Activated T-helper 2 cell treated with anti-CD3 and anti-CD28 coated beads, Interferon-gamma antibody, Interleukin-2, Interleukin-4, amounts not matched to agents 10 μg/mL and 5 μg/mL and 100 μg/mL, durations not matched to agents 14 hours and 24 hours and 36 hours (primary cell): ENCODE results near the gene NONO. TPM values are rescaled to one million over a fixed set of nuclear protein-coding genes. Genes with fewer than 3 reads are reported as not detected.
"Not testable (repeated sequence)": the region's sequence is repeated elsewhere in the genome, so short reads cannot be mapped to it uniquely, and the experiment has no call there.

Source experiments
- DNase-seq: peaks from one replicate; pipeline ENCODE4 v3.0.0; 2021; ENCODE audit warnings: low spot score
- H3K27ac Mint-ChIP-seq: one replicate; pipeline ENCODE4 v1.8.0; 2021; ENCODE audit warnings: mixed read lengths
- H3K27me3 Mint-ChIP-seq: one replicate; pipeline ENCODE4 v1.8.0; 2021; ENCODE audit warnings: low read depth, mixed read lengths
- H3K36me3 Mint-ChIP-seq: one replicate; pipeline ENCODE4 v1.8.0; 2021; ENCODE audit warnings: low read depth, mixed read lengths
- H3K4me1 Mint-ChIP-seq: one replicate; pipeline ENCODE4 v1.8.0; 2021; ENCODE audit warnings: low read depth, mixed read lengths
- H3K4me3 Mint-ChIP-seq: one replicate; pipeline ENCODE4 v1.8.0; 2021; ENCODE audit warnings: low read depth, mild to moderate bottlenecking, moderate library complexity, mixed read lengths
- H3K9me3 Mint-ChIP-seq: one replicate; pipeline ENCODE4 v1.8.0; 2021; ENCODE audit warnings: mixed read lengths
- intact Hi-C: fragments of 100-400 bp; cut with micrococcal nuclease; formaldehyde crosslinking; loops from one replicate; pipeline ENCODE4 v1.15.1; 2023
- total RNA-seq: library from RNA; stranded (reverse); gene quantifications from 2 replicates; pipeline ENCODE4 v1.2.3, GENCODE V29; 2022

The NONO gene
- total RNA-seq, 1 donor from 2014 or later: 612 TPM

DNA sequence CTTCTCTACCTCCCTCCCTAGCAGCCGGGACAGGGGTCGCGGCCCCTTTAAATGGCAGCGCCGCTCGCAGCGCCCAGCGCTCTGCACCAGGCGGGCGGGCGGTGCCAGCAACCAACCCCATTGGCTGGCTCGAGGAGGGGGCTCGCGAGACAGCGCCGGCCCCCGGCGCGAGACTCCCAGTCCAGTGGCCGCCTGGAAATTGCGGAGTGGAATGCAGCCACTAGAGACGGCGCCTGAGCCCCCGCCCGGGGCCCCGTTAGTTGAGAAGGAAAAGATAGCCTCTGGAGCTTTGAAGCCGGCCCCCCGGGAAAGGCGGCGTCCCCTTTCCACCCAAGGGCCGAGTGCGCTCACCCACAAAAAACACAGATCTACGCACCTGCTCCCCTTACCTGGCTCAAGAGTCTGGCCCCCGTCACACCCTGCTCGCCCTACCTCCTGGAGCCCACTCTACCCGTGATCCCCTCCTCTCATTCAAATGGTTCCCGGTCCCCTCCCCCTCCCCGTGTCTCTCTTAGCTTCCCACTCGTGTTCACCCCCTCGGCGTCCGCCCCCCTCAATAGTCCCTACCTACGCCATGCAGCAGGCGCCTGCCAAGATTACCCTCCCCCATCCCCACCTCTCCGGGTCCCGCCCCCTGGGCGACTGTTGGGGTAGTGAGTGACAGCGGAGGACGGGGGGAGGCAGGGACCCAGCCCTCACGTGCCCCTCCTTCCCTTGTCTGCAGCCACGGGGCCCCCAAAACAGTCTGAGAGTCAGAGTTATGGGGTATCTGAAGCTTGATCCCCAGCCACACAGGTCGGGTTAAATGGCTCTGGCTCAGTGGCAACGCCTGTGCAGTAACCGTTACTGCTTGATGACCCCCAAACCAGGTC lies 29.1 kb upstream of the NONO start, which contains the start of gene ZMYM3:
Gene ZMYM3, minus strand, starts transcription at position 49 of the 872 bp plus-strand sequence. CDS start 885 bp downstream, outside the sequence.
- peaks cover 14% of the 10 kb centered on the region for H3K36me3 Mint-ChIP-seq
- no peaks in the 10 kb centered on the region for H3K9me3 Mint-ChIP-seq
- no peaks in the 10 kb centered on the region for H3K27me3 Mint-ChIP-seq
- peak; percentile 72 for DNase-seq
- H3K27ac Mint-ChIP-seq: peak within 1 kb of the TSS; percentile 93
- peak within 1 kb of the TSS; percentile 88 for H3K4me3 Mint-ChIP-seq
- intact Hi-C loops: loop anchor here (1.0 kb wide), 2 partner anchors 29 to 112 kb away; partner anchors contain the start of genes NONO and TAF1
- peaks cover 27% of the 10 kb centered on the region for H3K4me1 Mint-ChIP-seq

DNA sequence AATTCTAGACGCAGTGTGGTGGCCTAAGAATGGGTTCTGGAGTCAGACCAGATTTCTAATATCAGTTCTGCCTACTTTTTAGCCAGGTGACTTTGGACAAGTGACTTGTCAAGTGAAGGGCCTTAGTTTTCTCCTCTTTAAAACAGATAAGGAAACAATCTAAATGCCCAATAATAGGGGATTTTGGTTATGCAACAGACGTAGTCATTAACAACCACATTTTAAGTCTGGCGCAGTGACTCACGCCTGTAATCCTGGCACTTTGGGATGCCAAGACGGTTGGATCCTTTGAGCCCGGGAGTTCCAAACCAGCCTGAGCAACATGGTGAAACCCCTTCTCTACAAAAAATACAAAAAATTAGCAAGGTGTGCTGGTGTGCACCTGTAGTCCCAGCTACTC lies 27.4 kb upstream of the NONO start:
- DNase-seq: no peak
- no peaks in the 10 kb centered on the region for H3K9me3 Mint-ChIP-seq
- H3K4me3 Mint-ChIP-seq: peak overlapping the region; percentile 88
- intact Hi-C loops: no loop called here
- peaks cover 24% of the 10 kb centered on the region for H3K4me1 Mint-ChIP-seq
- peaks cover 4% of the 10 kb centered on the region for H3K36me3 Mint-ChIP-seq
- H3K27ac Mint-ChIP-seq: no peak overlapping the region
- H3K27me3 Mint-ChIP-seq: no peaks in the 10 kb centered on the region

DNA sequence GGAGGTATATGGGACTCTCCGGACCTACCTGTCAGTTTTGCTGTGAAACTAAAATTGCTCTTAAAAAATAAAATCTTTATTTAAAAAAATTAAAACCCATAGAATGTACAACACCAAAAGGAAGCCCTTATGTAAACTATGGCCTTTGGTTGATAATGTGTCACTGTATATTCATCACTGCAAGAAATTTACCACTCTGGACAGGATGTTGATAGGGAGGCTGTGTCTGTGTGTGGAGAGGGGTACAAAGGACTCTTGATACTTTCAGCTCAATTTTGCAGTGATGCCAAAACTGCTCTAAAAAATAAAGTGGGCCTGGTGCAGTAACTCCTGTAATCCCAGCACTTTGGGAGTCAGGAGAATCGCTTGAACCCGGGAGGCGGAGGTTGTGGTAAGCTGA lies 26.6 kb upstream of the NONO start:
- H3K27ac Mint-ChIP-seq: no peak overlapping the region
- no peaks in the 10 kb centered on the region for H3K27me3 Mint-ChIP-seq
- intact Hi-C loops: no loop called here
- H3K36me3 Mint-ChIP-seq: no peaks in the 10 kb centered on the region
- peaks cover 16% of the 10 kb centered on the region for H3K4me1 Mint-ChIP-seq
- no peak overlapping the region for H3K4me3 Mint-ChIP-seq
- no peaks in the 10 kb centered on the region for H3K9me3 Mint-ChIP-seq
- no peak for DNase-seq

DNA sequence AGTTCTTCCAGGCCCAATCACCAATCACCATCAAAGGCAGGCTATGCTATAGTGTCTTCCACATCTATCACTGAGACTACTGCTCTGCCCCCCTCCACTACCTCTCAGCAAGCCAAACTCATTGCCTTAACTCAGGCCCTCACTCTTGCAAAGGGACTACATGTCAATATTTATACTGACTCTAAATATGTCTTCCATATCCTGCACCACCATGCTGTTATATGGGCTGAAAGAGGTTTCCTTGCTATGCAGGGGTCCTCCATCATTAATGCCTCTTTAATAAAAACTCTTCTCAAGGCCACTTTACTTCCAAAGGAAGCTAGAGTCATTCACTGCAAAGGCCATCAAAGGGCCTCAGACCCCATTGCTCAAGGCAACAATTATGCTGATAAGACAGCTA lies 14.8 kb upstream of the NONO start:
- H3K4me3 Mint-ChIP-seq, DNase-seq, H3K36me3 Mint-ChIP-seq, H3K9me3 Mint-ChIP-seq, intact Hi-C loops, H3K27me3 Mint-ChIP-seq, H3K4me1 Mint-ChIP-seq, H3K27ac Mint-ChIP-seq: not testable (repeated sequence)

DNA sequence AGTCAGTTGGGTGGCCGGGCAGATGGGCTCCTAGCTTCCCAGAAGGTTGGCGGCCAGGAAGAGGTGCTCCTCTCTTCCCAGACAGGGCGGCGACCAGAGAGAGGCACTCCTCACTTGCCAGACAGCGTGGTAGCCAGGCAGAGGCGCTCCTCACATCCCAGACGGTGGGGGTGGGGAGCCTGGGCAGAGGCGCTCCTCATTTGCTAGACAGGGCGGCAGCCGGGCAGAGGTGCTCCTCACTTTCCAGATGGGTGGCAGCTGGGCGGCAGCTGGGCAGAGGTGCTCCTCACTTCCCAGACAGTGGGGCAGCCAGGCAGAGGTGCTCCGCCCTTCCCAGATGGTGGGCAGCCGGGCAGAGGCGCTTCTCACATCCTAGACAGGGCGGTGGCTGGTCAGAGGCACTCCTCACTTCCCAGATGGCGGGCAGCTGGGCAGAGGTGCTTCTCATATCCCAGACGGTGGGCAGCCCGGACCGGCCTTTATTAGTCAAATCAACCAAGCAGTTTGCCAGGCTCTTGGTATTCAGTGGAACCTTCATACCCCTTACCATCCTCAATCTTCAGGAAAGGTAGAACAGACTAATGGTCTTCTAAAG lies 13.5 kb upstream of the NONO start:
- intact Hi-C loops: no loop called here
- no peak overlapping the region for H3K27ac Mint-ChIP-seq
- no peak for DNase-seq
- no peak overlapping the region for H3K4me3 Mint-ChIP-seq
- no peaks in the 10 kb centered on the region for H3K27me3 Mint-ChIP-seq
- H3K9me3 Mint-ChIP-seq: no peaks in the 10 kb centered on the region
- H3K4me1 Mint-ChIP-seq: no peaks in the 10 kb centered on the region
- H3K36me3 Mint-ChIP-seq: no peaks in the 10 kb centered on the region

DNA sequence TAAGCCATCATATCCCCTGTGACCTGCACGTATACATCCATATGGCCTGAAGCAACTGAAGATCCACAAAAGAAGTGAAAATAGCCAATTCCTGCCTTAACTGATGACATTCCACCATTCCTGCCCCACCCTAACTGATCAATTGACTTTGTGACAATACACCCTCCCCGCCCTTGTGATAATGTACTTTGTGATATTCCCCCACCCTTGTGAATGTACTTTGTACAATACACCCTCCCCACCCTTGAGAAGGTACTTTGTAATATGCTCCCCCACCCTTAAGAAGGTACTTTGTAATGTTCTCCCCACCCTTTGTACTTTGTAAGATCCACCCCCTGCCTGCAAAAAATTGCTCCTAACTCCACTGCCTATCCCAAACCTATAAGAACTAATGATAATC lies 11.1 kb upstream of the NONO start:
- H3K4me3 Mint-ChIP-seq, DNase-seq, H3K4me1 Mint-ChIP-seq, H3K27ac Mint-ChIP-seq, H3K36me3 Mint-ChIP-seq, H3K9me3 Mint-ChIP-seq, intact Hi-C loops, H3K27me3 Mint-ChIP-seq: not testable (repeated sequence)

DNA sequence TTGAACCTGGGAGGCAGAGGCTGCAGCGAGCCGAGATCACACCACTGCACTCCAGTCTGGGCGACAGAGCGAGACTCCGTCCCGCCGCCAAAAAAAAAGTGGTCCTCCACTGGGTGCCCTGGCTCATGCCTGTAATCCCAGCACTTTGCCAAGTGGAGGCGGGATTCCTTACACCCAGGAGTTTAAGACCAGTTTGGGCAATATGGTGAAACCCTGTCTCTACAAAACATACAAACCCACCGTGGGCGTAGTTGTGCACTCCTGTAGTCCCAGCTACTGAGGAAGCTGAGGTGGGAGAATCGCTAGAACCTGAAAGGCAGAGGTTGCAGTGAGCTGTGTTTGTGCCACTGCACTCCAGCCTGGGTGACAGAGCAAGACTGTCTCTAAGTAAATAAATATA lies 2.1 kb upstream of the NONO start:
- Mint-ChIP-seq H3K4me1 (peaks cover 11% of the 10 kb centered on the region), H3K36me3 (peaks cover 25% of the 10 kb centered on the region)
- not testable (repeated sequence) for DNase-seq, H3K9me3 Mint-ChIP-seq, H3K27ac Mint-ChIP-seq, H3K27me3 Mint-ChIP-seq, H3K4me3 Mint-ChIP-seq
- intact Hi-C loops: loop anchor here (5.0 kb wide), 3 partner anchors 84 to 251 kb away; partner anchors contain the start of genes IL2RG and OGT

DNA sequence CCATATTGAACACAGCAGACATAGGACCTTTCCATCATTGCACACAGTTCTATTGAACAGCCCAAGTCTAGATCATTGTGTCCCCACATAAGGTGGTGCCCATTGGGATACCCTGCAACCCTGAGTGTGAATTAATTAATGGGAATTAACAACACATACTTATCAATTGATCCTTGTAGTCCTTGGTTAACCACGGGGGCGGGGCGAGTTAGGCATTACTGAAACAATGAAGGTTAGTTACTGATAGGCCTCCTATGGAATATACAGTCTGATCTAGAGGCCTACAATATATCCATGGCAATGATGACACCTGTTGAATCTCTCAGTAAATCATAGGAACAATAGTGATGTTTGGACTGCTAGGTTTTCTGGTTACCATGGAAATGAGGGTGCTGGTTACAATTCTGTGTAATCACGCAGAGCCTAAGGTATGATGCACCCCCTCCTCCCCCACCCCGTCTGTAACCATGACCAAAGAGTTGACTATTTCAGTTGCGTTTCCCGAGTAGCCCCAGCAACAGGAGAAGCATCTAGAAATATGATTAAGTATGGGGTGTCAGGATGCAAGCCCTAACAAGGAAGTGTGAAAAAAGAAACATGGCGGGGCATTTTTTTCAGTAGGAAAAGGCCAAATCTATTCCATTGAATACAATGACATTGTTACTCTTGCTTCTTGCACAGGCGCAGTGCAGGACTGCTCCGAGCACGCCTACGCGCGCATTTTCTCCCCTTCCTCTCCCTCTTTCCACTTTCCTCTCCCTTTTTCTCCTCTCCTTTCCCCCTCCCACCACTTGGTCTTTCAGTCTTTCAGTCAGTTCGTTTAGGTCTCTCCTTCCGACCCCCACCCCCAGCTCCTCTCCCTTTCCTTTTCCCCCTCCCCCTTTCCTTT lies 677 bp upstream of the NONO start:
- Mint-ChIP-seq H3K4me3 (peak overlapping the region; percentile 88), H3K9me3 (no peaks in the 10 kb centered on the region), H3K27ac (peak overlapping the region; percentile 100), H3K4me1 (peaks cover 11% of the 10 kb centered on the region), H3K36me3 (peaks cover 32% of the 10 kb centered on the region), H3K27me3 (peaks cover 3% of the 10 kb centered on the region)
- DNase-seq: peak; percentile 9
- intact Hi-C loops: loop anchor here (1.0 to 5.0 kb wide), 6 partner anchors 28 to 250 kb away; partner anchors contain the start of genes IL2RG, OGT and ZMYM3

DNA sequence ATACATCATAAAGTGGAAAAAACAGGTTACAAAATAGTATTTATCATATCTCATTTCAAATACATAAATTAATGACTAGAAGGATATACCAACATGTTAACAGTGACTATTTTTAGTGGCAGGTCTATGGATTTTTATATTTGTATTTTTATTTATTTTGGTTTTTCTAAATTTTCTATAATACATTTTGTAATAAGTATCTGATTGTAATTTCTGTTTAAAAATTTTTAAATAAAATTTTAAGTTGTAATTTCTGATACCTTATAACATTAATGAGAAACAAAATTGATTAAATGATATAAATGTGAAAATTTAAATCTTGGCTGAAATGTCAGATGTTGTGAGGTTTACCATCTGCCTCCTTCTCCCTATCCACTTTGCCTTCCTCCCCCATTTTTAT lies 2.5 kb downstream of the NONO start:
- Mint-ChIP-seq H3K4me1 (peaks cover 12% of the 10 kb centered on the region), H3K36me3 (peaks cover 46% of the 10 kb centered on the region)
- intact Hi-C loops: no loop called here

DNA sequence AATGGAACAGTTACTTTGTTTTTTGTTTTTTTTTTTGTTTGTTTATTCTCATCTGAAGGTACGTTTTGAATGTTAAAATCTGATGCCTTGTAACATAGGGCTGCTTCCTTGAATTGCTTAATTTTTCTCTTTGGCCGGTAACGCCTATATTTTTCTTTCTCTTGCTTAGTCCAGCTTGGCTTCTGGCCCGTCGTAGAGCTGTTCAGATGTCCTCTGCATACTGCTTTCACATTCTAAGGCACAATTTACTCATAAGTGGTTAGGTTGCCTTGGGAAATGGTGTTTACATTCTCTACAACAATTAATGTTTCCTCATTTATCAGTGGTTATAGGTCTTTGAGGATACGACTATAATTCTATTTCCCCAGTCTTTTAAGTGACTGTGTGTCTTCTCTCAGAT lies 7.9 kb downstream of the NONO start:
- no peak for DNase-seq
- peaks cover 4% of the 10 kb centered on the region for H3K4me1 Mint-ChIP-seq
- H3K36me3 Mint-ChIP-seq: peaks cover 49% of the 10 kb centered on the region
- intact Hi-C loops: no loop called here
- no peak overlapping the region for H3K4me3 Mint-ChIP-seq
- no peaks in the 10 kb centered on the region for H3K9me3 Mint-ChIP-seq
- no peaks in the 10 kb centered on the region for H3K27me3 Mint-ChIP-seq
- H3K27ac Mint-ChIP-seq: no peak overlapping the region

More for the DNA sequence above, 2.5 kb downstream of the NONO start:
- no peak for DNase-seq
- Mint-ChIP-seq H3K27ac (no peak overlapping the region), H3K27me3 (no peaks in the 10 kb centered on the region), H3K4me3 (peak overlapping the region; percentile 88), H3K9me3 (no peaks in the 10 kb centered on the region)

DNA sequence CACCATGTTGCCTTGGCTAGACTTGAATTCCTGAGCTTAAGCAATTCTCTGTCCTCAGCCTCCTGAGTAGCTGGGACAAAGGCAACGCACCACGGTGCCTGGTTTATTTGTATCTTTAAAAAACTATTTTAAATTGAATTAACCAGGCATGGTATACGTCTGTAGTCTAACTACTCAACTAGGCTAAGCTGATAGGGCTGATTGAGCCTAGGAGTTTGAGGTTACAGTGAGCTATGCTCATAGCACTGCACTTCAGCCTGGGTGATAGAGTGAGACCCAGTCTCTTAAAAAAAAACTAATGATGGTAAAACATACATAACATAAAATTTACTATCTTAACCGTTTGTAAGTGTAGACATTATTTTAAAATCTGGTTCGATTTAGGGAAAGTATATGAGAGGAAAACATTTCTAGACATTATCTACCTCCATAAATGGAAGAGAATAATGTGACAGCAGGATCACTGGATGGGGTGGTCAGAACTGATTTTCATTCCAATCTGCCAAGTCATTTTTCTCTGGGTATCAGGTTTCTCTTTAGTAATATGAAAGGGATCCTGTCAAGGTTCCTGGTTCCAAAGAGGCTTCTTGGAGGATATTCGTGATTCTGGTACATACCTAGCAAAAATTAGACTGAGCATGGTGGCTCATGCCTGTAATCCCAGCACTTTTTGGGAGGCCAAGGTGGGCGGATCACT lies 9.4 kb downstream of the NONO start:
- H3K27ac Mint-ChIP-seq: no peak overlapping the region
- peaks cover 57% of the 10 kb centered on the region for H3K36me3 Mint-ChIP-seq
- DNase-seq: no peak
- intact Hi-C loops: no loop called here
- no peaks in the 10 kb centered on the region for H3K27me3 Mint-ChIP-seq
- H3K4me3 Mint-ChIP-seq: no peak overlapping the region
- H3K4me1 Mint-ChIP-seq: peaks cover 4% of the 10 kb centered on the region
- H3K9me3 Mint-ChIP-seq: no peaks in the 10 kb centered on the region

DNA sequence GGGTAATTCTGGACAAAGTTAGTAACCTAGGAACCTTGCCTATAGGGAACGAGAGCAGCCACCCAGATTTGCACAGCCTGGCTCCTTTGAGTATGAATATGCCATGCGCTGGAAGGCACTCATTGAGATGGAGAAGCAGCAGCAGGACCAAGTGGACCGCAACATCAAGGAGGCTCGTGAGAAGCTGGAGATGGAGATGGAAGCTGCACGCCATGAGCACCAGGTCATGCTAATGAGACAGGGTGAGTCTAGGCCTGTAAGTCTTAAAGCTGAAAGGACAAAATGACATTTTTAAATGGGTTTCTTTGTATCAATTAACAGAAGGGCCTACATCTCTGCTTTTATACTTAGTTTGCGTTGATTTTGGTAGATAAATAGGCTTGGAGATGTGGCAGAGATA lies 13.4 kb downstream of the NONO start:
- Mint-ChIP-seq H3K4me3 (no peak overlapping the region), H3K4me1 (peaks cover 4% of the 10 kb centered on the region), H3K27ac (no peak overlapping the region), H3K36me3 (peaks cover 67% of the 10 kb centered on the region), H3K27me3 (no peaks in the 10 kb centered on the region), H3K9me3 (no peaks in the 10 kb centered on the region)
- no peak for DNase-seq
- intact Hi-C loops: no loop called here
